GM21723 (cell line): ENCODE data around the gene GPC6.

Experiments used
- ATAC-seq: cut with Tn5 transposase; IDR thresholded peaks from one replicate; pipeline ENCODE4 v1.9.1; 2021; ENCODE audit warnings: mild to moderate bottlenecking, moderate library complexity; ENCODE audit not compliant: unreplicated experiment

GPC6 gene

DNA sequence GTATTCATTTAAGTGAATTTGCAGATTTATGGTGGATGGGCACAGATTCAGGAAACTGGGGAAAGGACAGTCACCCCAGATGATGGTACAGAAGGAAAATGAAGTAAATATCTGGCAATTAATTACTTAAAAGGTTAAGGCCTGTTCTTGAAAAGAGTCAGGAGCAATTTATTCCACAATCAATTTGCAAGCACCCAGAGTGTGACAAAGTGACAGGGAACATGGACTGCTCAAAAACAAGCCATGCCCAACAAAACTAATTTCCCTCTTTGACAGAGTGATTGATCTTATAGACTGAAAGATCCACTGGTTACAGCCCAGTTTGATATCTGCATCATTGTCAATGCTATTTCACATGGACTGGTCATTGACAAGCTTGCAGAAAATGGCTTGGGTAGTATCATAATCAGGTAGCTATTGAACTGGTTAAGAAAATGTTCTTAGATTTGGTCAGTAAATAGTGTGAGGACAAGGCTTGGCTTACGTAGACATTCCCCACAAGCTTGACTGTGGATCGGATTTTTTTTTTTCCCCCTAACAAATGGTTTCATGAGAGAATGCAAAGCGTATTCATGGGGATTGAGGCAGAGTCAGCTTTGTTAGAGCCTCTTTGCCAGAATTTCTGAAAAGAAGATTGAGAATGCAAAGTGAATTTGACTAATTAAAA, 584.6 kb downstream of the GPC6 start:
- no peak for ATAC-seq

DNA sequence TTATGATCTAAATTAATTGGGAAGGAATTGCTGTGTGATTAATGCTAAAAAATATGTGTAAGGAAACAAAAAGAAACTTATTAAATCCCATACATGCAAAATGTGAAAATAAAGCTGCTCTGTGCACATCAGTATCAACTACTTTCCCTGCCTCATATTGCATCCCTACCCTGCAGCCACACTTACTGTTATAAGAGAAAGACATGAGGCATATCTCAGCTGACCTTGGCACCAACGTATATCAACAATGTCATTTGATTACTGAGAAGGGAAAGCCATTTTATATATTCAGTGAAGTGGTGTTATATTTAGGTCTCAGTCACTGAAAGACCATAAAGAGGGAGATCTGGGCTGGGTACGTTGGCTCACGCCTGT, 585.1 kb downstream of the GPC6 start:
- ATAC-seq = no peak

DNA sequence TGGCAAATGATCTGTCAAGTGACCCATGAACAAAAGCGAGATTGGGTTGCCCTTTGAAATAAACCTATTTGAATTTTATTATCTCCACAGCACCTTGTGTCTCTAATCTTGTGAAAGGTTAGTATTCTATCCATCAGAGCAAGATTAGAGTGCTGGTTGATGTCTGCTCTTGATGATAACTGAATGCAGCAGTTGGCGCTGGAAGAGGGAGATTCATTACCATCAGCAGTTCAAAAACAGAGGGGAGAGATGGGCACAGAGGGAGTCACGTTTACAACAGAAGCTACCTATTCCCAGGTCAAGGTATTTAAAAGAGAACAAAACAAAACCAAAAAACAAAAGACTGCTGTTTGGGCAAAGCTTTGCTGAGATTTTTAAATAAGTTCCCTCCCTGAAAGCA, 588.1 kb downstream of the GPC6 start:
- no peak for ATAC-seq

DNA sequence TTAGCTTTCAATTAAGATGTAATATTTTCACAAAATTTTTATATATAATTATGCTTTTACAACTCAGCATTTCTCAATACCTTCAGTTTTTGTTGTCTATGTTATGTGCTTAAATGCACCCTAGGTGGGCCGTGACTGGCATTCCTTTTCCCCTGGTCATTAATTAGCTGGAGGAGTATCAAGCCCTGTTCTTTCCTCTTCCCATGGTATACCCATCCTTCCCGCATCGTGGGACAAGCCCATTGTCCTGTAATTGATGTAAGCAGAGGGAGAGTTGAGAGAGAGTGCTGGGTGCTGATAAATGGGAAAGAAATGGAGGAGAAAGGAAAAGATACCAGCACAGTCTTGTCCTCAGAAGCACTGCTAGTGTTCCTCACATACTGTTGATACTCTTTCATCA, 591.7 kb downstream of the GPC6 start:
- ATAC-seq = no peak

DNA sequence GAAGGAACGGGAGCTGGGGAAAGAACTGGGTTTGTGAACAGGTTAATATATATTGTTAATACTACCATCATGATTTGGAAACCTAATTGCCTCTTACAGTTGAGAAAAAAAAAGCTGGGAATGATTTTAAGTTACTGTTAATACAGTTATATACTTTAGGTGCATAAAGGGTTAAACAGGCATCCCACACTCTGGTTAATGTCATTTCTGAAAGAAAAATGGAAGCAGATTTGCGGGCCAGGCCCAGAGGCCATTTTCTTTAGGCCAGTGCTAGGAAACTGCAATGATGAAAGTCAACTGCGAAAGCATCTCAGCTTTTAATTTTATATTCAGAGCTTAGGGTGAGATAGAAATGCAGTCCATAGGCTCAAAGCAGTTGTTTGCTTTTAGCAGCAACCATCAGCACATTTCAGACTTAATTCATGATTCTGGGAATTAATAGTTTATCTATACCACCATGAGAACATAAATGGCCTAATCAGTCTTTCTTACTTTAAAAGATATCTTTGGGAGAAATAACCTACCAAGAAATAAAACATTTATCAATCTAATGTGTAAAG, 592.8 kb downstream of the GPC6 start:
- no peak for ATAC-seq

DNA sequence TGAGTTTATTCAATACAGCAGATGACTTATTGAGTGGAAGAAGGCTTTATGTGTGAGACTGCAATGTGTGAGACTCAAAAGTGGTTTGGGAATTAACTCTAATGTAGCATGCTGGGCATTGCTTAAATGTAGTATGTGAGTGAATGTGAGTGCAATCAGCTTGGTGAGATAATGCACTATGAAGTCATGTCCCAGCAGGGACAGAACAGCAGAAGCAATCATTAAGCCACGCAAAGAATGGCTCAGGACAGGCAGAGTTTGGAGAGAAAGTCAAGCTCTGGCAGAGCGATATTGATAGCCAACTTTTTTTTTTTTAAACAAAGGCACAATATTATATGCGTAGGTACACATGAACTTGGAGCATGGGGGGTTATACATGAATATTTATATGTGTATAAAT, 597.7 kb downstream of the GPC6 start:
- no peak for ATAC-seq

DNA sequence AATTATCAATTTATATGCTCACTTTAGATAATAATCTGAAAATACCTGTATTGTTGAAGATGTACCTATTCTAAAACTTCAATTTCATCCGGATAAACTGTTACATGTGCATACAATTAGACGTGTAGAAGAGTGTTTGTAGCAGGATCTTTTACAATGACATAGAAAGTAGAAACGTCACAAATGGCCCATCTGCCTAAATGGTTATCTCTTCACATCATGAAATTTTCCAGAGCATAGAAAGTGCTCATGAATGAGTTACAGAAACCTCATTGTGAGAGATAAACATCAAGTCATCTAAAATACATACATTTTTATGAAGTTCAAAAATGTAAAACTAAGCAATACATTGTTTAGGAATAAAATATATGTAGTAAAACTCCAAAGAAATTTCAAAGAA, 607.4 kb downstream of the GPC6 start:
- no peak for ATAC-seq

DNA sequence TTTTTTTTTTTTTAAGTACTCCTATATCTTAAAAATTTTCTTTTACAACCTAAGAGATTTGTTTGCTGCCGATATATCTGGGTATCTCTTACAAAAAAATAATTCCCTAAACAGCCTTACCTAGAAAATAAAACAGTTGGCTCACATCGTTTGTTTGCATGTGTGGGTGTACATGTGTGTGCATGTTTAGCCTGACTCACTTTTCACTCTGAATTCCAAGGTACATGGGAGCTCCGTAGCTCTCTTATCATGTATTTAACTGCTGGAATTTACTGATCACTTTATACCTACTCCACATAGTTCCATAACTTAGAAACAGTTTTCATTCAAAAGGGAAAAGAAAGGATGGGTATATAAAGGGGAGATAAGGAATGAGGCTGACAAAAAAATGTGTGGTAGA, 616.5 kb downstream of the GPC6 start:
- ATAC-seq = no peak

DNA sequence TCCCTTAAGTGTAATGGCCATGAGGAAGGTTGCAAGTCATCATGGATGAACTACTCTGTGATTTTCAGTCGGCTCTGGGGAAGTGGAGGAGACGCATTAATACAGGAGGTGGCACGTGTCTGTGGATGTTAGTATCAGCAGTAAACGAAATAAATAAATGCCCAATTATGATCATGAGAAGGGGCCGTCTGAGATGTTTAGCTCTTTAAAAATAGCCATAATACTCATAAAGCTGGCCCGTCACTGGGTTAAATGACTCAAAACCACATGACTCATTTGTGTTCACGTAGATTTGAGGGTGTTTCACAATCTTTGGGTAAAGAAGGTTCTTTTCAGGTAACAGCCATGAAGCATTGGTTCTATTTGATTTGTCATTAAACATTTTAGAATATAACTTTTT, 620.6 kb downstream of the GPC6 start:
- no peak for ATAC-seq

DNA sequence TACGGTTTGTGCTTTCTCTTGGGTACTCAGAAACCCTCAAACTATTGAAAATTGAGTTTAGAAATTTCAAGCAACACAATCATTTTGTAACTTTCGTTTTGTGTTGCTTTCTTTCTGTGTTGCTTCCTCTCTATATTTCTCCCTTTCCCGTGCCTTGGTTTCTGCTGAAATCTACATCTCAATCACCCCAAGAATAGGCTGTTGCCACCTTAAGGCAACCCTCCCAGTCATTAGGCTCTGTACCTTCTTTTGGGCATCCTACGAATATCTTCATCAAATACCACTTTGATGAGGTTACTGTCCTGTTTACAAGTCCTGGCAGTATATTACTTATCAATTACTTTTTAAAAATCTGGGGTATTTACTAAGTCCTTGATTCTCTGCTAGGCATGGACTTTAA, 621.6 kb downstream of the GPC6 start:
- no peak for ATAC-seq

DNA sequence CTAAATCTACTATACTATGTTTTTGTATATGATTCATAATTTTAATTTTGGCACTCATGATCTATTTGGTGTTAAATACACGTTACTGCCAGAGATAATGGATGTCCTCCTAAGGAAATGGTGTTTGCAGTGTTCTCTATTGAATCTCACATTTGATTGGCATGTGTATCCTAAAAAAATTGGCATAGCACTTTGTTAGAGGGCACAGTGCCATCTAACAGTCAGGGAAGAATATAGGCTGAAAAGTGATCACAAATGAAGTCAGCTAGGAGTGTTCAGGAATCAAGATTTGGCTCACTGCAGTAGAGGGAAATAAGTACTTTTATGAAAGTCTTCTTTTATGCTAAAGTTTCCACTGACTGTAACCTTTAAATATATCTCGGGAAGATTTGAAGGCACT, 624.6 kb downstream of the GPC6 start:
- no peak for ATAC-seq

DNA sequence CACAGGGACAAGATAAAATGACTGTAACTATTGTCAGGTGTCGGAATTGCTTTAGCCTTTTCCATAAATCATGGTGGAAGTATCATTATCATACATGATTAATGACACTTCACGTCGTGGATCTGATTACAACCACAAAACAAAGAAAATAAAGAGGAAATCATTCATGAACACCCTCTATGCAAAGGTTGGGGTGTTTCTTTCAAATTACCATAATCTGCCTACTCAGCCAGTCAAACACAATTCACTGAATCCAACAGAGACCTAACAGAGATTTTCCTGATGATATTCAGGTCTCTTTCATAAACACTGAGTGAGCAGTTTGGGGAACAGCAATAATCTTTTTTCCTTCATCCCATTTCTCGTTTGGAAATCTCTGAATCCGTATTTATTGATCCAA, 627.3 kb downstream of the GPC6 start:
- no peak for ATAC-seq

DNA sequence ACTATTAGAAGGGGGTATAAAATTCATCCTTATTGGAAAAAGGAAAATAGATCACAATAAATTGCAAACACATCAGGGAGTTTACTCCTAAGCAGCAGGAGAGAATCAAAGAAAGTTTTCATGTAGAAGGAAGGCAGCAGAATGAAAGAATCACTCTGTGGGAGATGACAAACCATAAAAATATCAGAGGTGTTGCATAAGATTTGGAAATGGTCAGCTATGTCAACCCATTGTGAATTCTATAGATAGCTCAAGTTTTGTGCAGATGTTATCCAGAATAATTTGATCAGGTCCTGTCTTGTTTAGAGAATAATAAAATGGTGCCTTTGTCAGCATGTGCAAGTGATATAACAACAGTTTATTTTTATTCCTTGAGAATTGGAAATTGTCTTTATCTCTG, 630.5 kb downstream of the GPC6 start:
- no peak for ATAC-seq

DNA sequence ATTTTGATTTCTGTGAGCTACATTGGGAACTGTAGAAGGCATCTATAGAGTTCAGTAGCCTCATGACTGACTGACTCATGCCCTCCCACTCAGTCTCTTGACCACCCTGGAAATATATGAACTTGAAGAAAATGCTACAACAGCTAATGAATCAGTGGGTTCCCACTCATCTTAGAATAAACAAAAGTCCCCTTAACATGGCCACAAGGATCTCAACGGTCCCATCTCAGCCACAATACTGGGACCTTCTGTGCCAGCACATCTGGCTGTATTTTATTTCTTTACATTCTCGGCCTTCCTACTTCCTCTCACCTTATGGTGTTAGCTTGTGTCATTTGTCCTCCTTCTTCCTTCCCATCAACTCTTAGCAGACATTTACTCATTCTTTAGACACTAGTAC, 633.1 kb downstream of the GPC6 start:
- ATAC-seq = no peak

DNA sequence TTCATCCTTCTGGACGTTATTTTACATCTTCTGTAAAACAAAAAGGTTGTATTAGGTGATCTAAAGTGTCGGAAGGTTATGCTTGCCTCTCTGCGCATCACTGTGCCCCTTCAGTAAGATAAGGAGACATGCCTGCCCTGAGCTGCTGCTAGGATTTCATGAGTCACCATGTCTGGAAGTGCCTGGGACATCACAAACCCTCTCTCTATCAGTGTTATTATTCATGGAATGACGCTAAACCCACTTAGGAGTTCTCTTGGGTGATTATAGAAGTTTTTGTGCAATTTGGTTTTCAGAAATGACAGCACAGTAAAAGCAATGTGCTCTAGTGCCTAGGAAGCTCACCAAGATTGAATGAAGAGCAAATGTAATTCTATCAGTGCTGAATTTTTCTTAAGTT, 635.2 kb downstream of the GPC6 start:
- no peak for ATAC-seq

DNA sequence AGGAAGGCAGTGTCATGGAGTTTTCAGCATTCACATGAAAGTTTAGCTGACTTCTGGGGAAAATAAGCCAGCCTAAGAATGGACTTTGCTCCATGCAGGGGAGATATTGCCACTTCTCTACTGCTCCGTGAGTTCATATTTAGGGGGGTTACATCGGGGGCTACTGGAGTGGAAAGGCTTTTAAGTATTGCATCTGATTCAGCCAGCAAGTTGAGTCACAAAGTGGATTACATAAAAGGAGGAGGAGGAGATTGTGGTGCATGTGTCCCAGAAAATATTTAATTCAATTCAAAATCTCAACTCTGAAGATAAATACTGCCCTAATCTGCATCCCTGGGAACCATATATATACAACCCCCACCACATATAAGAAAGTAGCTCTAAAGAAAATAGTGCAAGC, 635.7 kb downstream of the GPC6 start:
- no peak for ATAC-seq

DNA sequence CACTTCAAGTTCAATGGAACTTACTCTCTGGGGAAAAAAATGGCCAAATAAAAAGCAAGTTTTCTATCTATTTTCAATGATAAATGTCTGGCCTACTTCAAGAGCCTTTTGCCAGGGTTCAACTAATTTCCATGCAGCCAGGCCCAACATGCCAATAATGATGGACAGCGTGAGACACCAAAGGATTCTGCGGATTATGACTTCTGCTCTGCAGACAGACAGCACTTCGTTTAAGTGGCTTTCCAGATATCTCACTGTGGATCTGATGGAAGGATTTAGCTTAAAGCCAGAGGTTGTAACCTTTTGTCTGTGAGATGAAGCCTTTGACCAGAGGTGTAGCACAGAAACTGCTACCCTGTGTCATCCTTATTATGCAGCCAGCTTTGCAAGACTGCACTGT, 638.6 kb downstream of the GPC6 start:
- ATAC-seq = no peak

DNA sequence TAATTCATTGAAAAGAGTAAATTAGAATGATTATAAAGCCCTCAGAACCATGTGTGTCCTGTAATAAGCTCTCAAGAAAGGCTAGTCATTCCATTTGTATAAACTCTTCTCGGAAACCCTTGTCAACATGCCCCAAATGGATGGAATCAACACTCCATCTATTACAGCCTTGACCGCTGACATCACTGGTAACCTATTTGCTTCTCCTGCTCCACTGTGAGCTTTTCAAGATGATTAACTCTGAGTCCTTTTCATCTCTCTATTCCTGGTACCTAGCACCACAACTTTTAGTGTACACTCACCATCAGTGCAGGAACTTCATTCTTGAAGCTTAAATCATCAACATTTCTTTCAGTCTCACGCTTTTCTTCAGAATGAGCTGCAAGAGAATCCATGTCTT, 640.9 kb downstream of the GPC6 start:
- ATAC-seq = no peak

DNA sequence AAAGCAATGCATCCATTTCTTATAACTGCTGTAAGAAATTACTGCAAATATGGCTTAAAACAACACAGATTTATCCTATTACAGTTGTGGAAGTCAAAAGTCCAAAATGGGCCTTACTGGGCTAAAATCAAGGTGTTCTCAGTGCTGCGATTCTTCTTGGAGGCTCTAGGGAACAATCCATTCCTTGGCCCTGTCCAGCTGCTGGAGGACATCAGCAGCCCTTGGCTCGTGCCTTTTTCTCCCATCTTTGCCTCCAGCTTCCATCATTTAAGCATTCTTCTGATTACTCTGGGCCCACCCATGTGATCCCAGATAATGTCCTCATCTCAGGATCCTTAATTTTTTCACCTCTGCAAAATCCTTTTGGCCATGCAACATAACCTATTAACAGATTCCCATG, 645.8 kb downstream of the GPC6 start:
- no peak for ATAC-seq

DNA sequence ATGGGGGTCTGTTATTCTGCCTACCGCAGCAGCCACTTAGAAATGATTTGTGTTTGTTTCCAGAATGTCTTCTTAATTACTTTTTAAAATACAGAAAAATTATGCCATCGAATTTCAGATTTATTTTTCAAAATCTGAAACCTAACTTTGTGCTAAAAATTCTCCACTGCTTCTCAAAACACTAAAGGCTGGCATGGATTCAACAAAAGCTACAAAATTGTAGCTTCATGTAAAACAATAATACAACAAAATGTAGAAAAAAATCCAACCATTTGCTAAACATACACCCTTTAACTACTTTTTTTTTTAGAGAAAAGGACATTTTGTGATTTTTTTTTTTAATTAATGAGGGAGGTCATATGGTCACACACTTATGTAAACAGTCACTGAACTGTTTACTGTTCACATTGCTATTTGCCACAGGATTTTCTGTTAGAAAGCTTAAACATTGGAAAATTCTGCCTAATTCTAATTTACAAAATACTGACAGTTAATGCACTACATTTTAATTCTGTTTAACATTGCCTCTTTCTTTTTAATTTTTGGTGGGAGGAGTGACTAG, 646.3 kb downstream of the GPC6 start:
- ATAC-seq = no peak

DNA sequence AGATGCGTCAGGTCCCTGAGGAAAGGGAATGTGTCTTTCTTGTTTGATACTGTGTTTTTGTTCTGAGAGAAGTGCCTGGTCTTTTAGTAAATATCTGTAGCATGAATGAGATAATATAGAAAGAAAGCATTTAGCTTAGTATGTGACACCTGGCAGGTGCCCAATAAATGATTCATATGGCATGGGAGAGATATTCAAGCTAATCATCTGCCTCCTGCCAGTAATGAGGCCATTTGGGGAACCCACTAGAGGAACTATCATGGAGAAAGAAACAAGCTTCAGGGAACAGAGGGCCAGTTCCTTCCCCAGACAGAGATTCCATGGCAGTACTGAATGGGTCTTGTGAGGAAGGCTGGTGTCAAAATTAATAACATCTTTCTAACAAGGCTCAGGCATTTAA, 648.9 kb downstream of the GPC6 start:
- ATAC-seq = no peak

DNA sequence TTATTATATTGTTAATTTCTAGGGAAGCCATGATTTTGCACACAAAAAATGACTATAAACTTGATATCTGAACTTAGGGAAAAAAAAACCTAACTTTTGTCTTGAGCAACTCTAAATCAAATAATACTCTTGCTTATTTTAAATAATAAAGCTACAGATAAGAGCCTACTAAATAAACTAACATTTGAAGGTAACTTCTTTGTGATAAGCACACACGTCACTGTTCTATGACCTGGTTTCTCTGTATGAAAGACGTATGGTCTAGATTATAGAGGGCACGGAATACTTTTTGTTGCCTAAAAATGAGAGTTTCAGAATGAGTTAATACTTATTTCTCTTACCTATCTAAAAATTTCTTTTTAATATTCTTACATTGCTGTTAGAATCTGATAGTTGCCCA, 649.6 kb downstream of the GPC6 start:
- ATAC-seq = no peak

DNA sequence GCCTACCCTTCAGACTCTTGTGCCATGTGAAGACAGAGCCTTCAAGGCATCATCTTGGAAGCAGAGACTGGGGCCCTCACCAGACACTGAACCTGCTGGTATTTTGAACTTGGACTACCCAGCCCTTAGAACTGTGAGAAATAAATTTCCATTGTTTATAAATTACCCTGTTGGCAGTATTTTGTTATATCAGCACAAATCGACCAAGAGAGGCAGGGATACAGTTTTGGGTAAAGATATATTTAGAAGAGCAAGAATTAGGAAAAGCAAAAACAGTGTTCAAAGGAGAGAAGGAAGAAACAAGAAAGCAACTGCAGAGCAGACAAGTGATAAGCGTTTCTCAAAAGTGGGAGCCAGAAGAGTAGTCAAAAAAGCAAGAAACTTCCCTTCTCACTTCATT, 652.1 kb downstream of the GPC6 start:
- no peak for ATAC-seq
